Fibroblast of skin of right quadriceps (primary cell): Measurements from ENCODE around the gene MCCC1.
A peak's percentile ranks its signal among the peaks of the same experiment; 100 is the strongest.

Source experiments
- DNase-seq: peaks from one replicate; pipeline ENCODE4 v3.0.0-alpha.2; 2013

Gene MCCC1

DNA sequence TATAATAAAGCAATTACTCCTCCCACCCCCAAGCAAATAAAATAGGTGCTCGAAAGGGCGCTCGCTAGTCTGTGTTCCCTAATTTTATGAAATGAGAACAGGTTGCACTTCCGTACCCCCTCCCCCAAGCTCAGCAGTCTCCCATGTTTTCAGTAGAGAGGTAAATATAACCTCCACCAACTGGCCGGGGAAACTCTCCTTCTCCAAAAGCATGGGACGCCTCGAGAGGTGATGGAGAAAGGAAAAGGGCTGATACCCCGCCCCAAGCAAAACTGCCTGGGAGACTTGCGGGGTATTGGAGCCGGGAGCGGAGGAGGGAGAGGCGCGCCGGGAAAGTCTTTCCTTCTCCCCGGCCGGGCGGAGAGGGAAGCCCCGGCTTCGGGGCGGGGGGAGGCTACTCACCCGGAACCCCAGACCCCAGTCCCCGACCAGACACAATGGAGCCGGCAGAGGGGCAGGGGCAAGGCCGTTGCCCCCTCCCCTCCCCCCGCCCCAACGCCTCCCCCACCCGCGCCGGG lies 119.6 kb downstream of the MCCC1 start:
- peak; percentile 9 for DNase-seq

DNA sequence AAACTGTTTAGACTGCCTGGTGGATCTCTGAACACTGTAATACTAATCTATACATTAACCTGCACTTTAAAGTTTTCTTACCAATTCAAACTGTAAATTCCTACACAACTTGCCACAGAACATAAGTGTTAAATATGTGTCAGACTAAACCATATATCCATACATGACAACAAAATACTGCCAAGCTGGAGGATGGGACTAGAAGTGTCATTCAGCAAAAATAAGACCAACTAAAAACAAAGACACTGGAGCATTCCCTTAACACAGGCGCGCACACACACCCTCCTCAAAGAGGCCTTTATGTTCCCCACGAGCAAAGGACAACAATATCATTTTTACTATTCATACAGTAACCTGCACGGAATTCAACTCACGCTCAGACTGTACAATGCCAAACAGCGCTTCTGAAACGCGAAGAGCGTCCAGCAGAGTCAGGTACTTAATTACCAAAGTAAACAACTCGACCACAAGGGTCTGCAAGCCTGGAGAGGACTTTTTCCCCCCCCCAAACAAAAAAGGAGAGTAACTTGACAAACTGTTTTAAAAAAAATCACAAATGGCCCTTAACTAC lies 120.1 kb downstream of the MCCC1 start:
- no peak for DNase-seq

DNA sequence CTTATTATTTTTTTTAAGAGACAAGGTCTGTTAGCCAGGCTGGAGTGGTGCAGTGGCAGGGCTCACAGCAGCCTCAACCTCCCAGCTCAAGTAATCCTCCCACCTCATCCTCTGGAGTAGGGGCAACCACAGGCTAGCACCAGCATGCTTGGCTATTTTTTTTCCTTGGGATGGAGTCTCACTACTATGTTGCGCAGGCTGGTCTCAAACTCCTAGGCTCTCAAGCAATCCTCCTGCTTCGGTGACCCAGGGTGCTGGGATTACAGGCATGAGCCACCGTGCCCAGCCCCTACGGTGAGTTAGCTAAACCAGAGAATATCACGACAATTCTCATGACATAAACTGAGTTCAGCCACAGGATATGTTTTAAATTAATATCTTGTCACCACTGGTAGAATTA lies 120.9 kb downstream of the MCCC1 start:
- no peak for DNase-seq

DNA sequence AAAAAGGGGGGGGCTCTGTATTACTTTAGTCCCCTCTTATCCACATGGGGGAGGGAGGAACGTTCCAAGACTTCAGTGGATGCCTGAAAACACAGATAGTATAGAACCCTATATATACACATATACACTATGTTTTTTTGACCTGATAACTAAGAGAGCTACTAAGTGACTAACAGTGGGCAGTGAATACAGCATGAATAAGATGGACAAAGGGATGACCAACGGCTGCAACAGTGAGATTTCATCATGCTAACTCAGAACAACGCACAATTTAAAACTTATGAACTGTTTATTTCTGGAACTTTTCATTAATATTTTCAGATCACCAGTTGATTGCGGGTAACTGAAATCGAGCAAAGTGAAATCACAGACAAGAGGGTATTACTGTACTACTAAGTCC lies 126.2 kb downstream of the MCCC1 start:
- DNase-seq = no peak

DNA sequence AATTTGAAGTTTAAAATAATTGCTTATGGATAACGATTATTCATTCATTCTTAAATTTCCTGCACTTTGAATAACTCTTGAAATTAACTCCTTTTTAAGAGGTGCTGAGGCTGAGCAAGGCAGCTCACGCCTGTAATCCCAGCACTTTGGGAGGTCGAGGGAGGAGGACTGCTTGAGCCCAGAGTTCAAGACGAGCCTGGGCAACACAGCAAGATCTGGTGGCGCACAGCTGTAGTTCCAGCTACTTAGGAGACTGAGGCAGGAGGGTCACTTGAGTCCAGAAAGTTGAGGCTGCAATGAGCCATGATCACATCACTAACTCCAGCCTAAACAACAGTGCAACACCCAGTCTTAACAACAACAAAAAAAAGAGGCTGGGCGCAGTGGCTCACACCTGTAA lies 126.9 kb downstream of the MCCC1 start:
- DNase-seq = no peak

DNA sequence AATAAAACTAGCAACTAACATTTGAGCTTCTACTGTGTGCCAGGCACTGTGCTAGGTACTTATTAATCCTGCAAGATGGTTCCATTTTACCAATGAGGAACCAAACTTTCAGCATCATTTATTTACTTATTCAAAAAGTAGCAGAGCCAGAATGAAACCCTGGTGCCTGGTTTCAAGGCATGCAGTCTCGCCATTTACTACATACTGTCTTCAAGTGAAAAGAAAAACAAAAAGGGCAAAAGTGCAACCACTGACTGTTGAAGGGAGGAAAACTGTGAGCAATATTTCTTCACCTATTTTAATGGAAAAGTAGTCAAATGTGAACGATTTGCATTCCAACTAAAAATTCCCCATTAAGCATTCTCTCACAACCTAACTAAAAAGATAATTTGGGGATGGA lies 127.7 kb downstream of the MCCC1 start:
- DNase-seq = no peak

DNA sequence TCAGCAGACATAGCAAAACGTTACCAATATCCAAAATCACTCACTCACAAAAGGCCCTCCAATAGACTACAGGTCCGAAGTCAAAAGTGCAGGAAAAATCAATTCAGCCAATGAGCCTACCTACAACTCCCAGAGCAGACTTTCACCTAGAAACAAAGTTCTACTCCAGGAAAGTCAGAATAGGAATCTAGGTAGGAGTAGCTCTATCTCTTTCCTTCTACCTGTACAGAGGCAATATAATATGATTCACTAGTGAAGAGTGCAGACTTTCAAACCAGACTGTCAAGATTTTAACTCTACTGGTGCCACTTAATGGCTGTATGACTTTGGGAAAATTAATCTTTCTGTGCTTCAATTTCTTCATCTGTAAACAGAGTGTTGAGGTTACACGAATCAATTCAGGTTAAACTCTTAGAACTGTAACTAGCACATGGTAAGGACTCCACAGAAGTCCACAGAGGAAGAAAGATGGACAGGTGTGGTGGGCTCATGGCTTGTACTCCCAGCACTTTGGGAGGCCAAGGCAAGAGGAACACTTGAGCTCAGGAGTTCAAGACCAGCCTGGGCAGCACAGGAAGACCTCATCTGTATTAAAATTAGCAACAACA lies 128.4 kb downstream of the MCCC1 start:
- DNase-seq = no peak

DNA sequence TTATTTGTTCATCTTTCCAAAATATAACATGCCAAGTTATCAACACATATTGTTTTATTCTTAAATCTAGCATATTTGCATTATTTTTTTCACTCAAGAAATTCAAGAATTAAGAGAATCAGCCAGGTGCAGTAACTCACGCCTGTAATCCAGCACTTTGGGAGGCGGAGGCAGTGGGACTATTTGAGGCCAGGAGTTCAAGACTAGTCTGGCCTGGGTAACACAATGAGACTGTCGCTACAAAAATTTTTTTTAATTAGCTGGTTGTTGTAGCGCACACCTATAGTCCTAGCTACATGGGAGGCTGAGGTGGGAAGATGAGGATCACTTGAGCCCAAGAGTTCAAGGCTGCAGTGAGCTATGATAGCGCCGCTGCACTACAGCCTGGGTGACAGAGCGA lies 129.4 kb downstream of the MCCC1 start:
- DNase-seq = no peak

DNA sequence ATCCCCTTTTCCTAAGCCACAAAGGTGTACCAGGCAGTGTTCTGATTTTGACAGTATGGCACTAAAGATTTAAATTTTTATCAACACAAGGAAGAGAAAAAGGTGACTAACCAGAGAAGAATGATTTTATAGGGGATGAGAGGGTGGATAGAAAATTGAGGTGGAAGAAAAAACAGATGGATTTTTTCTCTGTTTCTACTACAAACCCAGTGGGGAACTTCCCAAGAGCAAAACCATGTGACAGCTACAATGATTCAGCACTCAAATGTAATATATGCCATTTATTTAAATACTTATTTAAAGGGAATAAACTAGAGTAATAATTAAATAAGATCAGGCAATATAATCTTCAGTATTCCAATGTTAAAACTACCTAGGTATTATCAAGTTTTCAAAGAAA lies 130.0 kb downstream of the MCCC1 start:
- DNase-seq = peak; percentile 58

DNA sequence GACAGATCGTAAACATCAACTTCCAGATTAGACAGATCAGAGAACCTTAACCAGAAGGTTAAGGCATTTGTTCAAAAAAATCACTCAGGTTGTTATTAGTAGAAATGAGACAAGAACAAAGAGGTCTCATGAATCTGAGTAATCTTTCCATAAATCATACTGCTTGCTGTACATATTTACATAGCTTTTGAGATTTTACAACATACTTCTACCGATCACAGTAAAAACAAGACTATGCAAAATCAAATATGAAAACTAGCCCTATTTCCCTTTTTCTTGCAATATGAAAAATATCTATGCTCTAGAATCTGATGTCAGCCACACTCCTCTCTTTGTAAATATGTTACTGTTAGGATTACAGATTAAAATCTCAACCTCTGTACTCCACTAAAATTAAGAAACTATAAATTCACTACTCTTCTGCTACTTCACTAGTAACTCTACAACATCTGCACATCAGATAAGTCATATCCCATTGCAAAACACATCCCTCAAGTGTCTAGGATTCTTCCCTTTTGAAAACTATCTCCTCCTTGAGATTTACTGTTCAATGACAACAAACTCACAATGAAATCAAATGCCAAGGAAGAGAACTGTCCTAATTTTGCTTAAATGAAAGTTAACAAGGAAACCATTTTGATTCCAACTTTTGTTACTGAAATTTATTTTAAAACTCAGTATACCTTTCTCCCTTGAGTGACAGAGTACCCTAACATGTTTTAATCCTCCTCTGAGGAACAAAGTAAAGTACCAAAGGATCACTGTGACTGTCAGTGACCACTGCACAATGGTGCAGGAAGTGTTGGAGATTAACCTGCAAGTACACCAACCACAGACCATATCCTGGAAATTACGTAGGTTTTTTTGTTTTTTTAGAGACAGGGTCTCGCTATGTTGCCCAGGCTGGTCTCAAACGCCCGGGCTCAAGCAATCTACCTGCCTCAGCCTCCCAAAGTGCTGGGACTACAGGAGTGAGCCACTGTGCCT lies 131.8 kb downstream of the MCCC1 start:
- no peak for DNase-seq

DNA sequence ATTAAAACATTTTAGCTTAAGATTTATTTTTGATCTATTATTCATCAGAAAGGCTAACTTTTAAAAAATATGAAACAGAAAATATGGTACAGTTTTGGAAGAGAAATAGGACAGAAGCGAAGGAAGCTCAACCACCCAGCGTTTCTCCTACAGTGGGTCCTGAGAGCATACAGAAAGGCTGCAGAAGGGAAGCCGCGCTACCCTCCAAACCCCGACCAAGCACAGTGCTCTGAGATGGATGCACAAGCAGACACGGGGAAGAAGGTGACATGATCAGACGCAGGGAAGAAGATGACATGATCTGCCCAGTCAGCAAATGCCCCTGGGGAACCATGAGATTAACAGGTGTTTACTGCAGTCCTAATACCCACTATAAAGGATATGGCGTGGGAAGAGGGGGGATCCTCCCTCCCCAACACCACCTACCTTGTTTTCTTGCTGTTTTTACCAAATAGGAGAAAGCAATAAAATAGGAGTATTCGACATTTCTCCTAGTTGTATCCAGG lies 133.4 kb downstream of the MCCC1 start:
- no peak for DNase-seq
